ENCODE measurements around the gene GAREM1.

DNA sequence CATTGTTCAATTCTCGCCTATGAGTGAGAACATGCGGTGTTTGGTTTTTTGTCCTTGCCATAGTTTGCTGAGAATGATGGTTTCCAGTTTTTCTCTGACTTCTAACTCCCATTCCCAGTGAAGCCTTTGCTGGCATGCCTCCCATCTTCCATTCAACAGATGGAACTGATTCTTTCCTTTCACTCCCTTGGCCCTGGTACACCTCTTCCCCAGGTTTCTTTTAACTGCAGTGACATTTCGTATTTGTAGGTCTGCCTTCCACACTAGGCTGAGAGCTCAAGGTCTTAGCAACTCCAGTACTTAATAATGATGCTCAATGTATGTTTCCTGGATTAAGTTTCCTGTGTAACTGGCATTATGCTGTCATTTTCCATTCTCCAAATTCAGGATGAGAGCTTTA lies 48.5 kb downstream of the GAREM1 start:
- TF ChIP-seq, protein P1, sequence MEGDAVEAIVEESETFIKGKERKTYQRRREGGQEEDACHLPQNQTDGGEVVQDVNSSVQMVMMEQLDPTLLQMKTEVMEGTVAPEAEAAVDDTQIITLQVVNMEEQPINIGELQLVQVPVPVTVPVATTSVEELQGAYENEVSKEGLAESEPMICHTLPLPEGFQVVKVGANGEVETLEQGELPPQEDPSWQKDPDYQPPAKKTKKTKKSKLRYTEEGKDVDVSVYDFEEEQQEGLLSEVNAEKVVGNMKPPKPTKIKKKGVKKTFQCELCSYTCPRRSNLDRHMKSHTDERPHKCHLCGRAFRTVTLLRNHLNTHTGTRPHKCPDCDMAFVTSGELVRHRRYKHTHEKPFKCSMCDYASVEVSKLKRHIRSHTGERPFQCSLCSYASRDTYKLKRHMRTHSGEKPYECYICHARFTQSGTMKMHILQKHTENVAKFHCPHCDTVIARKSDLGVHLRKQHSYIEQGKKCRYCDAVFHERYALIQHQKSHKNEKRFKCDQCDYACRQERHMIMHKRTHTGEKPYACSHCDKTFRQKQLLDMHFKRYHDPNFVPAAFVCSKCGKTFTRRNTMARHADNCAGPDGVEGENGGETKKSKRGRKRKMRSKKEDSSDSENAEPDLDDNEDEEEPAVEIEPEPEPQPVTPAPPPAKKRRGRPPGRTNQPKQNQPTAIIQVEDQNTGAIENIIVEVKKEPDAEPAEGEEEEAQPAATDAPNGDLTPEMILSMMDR (IDR thresholded peaks at IDR 0.05; ENCODE audit: low read length): no peak
- TF ChIP-seq EZH2 (IDR thresholded peaks at IDR 0.05; ENCODE audit: borderline replicate concordance, low read length): no peak
